HepG2 (cell line): ENCODE measurements around the gene RANBP3L. TPM values are rescaled to one million over a fixed set of nuclear protein-coding genes. Genes with fewer than 3 reads are reported as not detected.

Source experiments
- ATAC-seq: fragments of 200-7000 bp; cut with Tn5 transposase; 3 replicates; pipeline ENCODE4 v1.9.1; 2020; ENCODE audit warnings: mild to moderate bottlenecking, moderate library complexity
- BruUV-seq: library from RNA; stranded (reverse); fragments of 400-500 nt; replicated peaks from 2 replicates; lab custom pipeline; 2021; lab: Mats Ljungman, UMichigan
- CTCF ChIA-PET: fragments of 300-600 bp; formaldehyde crosslinking; extraction: SDS; loops from one replicate; lab custom pipeline; 2021; ENCODE audit warnings: low total read pairs, inconsistent platforms, low intra/inter-chr PET ratio; lab: Yijun Ruan, JAX
- POLR2A ChIA-PET: fragments of 350-600 bp; sonication (Branson Sonifier 250); formaldehyde crosslinking; loops from one replicate; lab custom pipeline; 2020; ENCODE audit warnings: antibody characterized with exemption, inconsistent platforms; lab: Yijun Ruan, JAX
- DNase-seq: peaks from one replicate; pipeline ENCODE4 v3.0.0-alpha.2; 2015; ENCODE audit warnings: low spot score
- FAIRE-seq: peaks from 3 replicates; lab custom pipeline; 2011; peaks lifted over from hg19 to GRCh38; lab: Jason Lieb, UNC
- H2AFZ ChIP-seq: one replicate; pipeline ENCODE4 v1.6.1; 2011; ENCODE audit warnings: low read length, inconsistent platforms
- H3K27ac ChIP-seq: fragments of 300-600 bp; 3 replicates; pipeline ENCODE4 v1.8.0; 2011; ENCODE audit warnings: mixed run types, mild to moderate bottlenecking, mixed read lengths, low read length, inconsistent platforms; ENCODE audit not compliant: insufficient read depth; ENCODE audit errors: extremely low read length
- H3K27me3 ChIP-seq, 2 experiments: fragments of 200-600 bp in 1 of 2; 2 replicates in 1 of 2; 3 replicates in 1 of 2; pipeline versions ENCODE4 v1.6.0 to v1.8.0; 2011; ENCODE audit warnings: low read length in 2 of 2, mild to moderate bottlenecking in 2 of 2, moderate library complexity in 2 of 2, inconsistent platforms in 1 of 2; ENCODE audit not compliant: insufficient read depth in 2 of 2, control insufficient read depth in 1 of 2
- H3K36me3 ChIP-seq, 2 experiments: fragments of 200-600 bp in 1 of 2; replicated peaks in 1 of 2; 2 replicates in 1 of 2; 3 replicates in 1 of 2; pipeline versions ENCODE4 v1.5.1 to v1.8.0; 2011; ENCODE audit warnings: low read length in 2 of 2, inconsistent platforms in 1 of 2; ENCODE audit not compliant: insufficient read depth in 2 of 2, control insufficient read depth in 1 of 2
- H3K4me1 ChIP-seq: 2 replicates; pipeline ENCODE4 v1.5.1; 2012; ENCODE audit warnings: low read length, inconsistent platforms; ENCODE audit not compliant: insufficient read depth
- H3K4me2 ChIP-seq: 2 replicates; pipeline ENCODE4 v1.6.0; 2011; ENCODE audit warnings: low read depth, low read length, inconsistent platforms
- H3K4me3 ChIP-seq, 3 experiments: fragments of 200-600 bp in 1 of 3; sonication (generic), shearing (Covaris generic) in 1 of 3; replicated peaks in 1 of 3; 2 replicates each; pipeline ENCODE4 v1.5.1; 2011 to 2016; ENCODE audit warnings: low read length in 3 of 3, inconsistent platforms in 2 of 3, low read depth in 2 of 3, mild to moderate bottlenecking in 2 of 3, control low read depth in 1 of 3, mixed read lengths in 1 of 3; ENCODE audit not compliant: insufficient read depth in 1 of 3
- H3K79me2 ChIP-seq: one replicate; pipeline ENCODE4 v1.6.1; 2011; ENCODE audit warnings: low read length, inconsistent platforms; ENCODE audit not compliant: insufficient read depth
- H3K9ac ChIP-seq: 2 replicates; pipeline ENCODE4 v1.6.0; 2011; ENCODE audit warnings: mild to moderate bottlenecking, low read depth, low read length, inconsistent platforms; ENCODE audit not compliant: insufficient read depth
- H3K9me3 ChIP-seq: 2 replicates; pipeline ENCODE4 v1.5.1; 2012; ENCODE audit warnings: mild to moderate bottlenecking, low read length
- H4K20me1 ChIP-seq: 2 replicates; pipeline ENCODE4 v1.6.0; 2011; ENCODE audit warnings: inconsistent platforms, mild to moderate bottlenecking, low read length, moderate library complexity; ENCODE audit not compliant: insufficient read depth
- ATF6 ChIP-seq: sonication (generic); formaldehyde crosslinking; conservative IDR thresholded peaks from 2 replicates; pipeline ENCODE4 v1.4.0; 2020; ENCODE audit warnings: missing genetic modification reagents
- CC2D1A ChIP-seq: sonication (generic); formaldehyde crosslinking; IDR thresholded peaks from 2 replicates; pipeline ENCODE4 v1.8.1; 2023; ENCODE audit warnings: mild to moderate bottlenecking, missing genetic modification reagents
- EP300 ChIP-seq, 3 experiments: sonication (generic) in 1 of 3; formaldehyde crosslinking in 1 of 3; IDR thresholded peaks; 2 replicates each; pipeline versions ENCODE4 v1.5.1 to v1.6.1; 2011 to 2020; ENCODE audit warnings: low read depth in 2 of 3, low read length in 2 of 3, borderline replicate concordance in 1 of 3, improper control_type of control experiment in 1 of 3, mild to moderate bottlenecking in 1 of 3, missing genetic modification reagents in 1 of 3, moderate library complexity in 1 of 3
- JUND ChIP-seq: sonication (generic); formaldehyde crosslinking; IDR thresholded peaks from 2 replicates; pipeline ENCODE4 v1.8.0; 2022; ENCODE audit warnings: mild to moderate bottlenecking, missing genetic modification reagents
- POGK ChIP-seq: sonication (generic); formaldehyde crosslinking; conservative IDR thresholded peaks from 2 replicates; pipeline ENCODE4 v1.8.0; 2022; ENCODE audit warnings: mild to moderate bottlenecking, moderate library complexity, missing genetic modification reagents
- SNAPC2 ChIP-seq: sonication (generic); formaldehyde crosslinking; IDR thresholded peaks from 2 replicates; pipeline ENCODE4 v1.8.1; 2022; ENCODE audit warnings: mild to moderate bottlenecking, missing genetic modification reagents
- YEATS4 ChIP-seq: sonication (generic); formaldehyde crosslinking; IDR thresholded peaks from 2 replicates; pipeline ENCODE4 v1.4.0; 2020; ENCODE audit warnings: missing genetic modification reagents, borderline replicate concordance
- ZNF263 ChIP-seq: sonication (generic); formaldehyde crosslinking; IDR thresholded peaks from 2 replicates; pipeline ENCODE4 v1.4.0; 2020; ENCODE audit warnings: missing genetic modification reagents
- ZNF367 ChIP-seq: sonication (generic); formaldehyde crosslinking; IDR thresholded peaks from 2 replicates; pipeline ENCODE4 v1.4.0; 2020; ENCODE audit warnings: missing genetic modification reagents, borderline replicate concordance
- ZNF644 ChIP-seq: IDR thresholded peaks from 2 replicates; pipeline ENCODE4 v1.6.1; 2016; ENCODE audit warnings: low read depth
- ZNF652 ChIP-seq: IDR thresholded peaks from 2 replicates; pipeline ENCODE4 v1.6.1; 2016; ENCODE audit warnings: low read depth, borderline replicate concordance
- ZNF674 ChIP-seq: sonication (generic); formaldehyde crosslinking; IDR thresholded peaks from 2 replicates; pipeline ENCODE4 v1.5.0; 2020; ENCODE audit warnings: low read depth, mild to moderate bottlenecking, missing genetic modification reagents
- ZNF687 ChIP-seq: sonication (generic); formaldehyde crosslinking; IDR thresholded peaks from 2 replicates; pipeline ENCODE4 v1.5.1; 2020; ENCODE audit warnings: mild to moderate bottlenecking, missing genetic modification reagents, moderate library complexity
- ZNF775 ChIP-seq: sonication (generic); formaldehyde crosslinking; IDR thresholded peaks from 2 replicates; pipeline ENCODE4 v1.4.0; 2020; ENCODE audit warnings: missing genetic modification reagents, mild to moderate bottlenecking, moderate library complexity, borderline replicate concordance
- WGBS: methylation state at CpG from one replicate; pipeline ENCODE4 v1.1.6; 2017; ENCODE audit warnings: low lambda C conversion rate; 5-methylcytosine and 5-hydroxymethylcytosine counted together
- in situ Hi-C: cut with HindIII; loops from 2 replicates; pipeline ENCODE4 v1.10.0; 2017; ENCODE audit warnings: low pct_unique_long_range_greater_than_20kb; ENCODE audit not compliant: extremely low pct_ligation_motif_present
- intact Hi-C: fragments of 100-400 bp; cut with micrococcal nuclease; formaldehyde crosslinking; loops from one replicate; pipeline ENCODE4 v1.10.0; 2022; ENCODE audit not compliant: unreplicated experiment
- polyA plus RNA-seq, 8 experiments: library from polyadenylated mRNA; depleted of rRNA in 3 of 8; stranded (reverse) in 7 of 8; unstranded in 1 of 8; fragments of >200 nt; fragmentation: Illumina TruSeq in 4 of 8; extraction: Trizol in 4 of 8; gene quantifications; 2 replicates each; pipeline versions ENCODE4 v1.2.1 to v1.2.3, GENCODE V29; 2011 to 2016; ENCODE audit warnings: low read depth in 4 of 8, missing spikeins in 1 of 8, mixed read lengths in 1 of 8; ENCODE audit not compliant: insufficient read depth in 1 of 8
- total RNA-seq, 5 experiments: library from RNA; depleted of rRNA; stranded (reverse); fragments of >200 nt; fragmentation: Illumina TruSeq; extraction: Trizol; gene quantifications; 2 replicates each; pipeline ENCODE4 v1.2.3, GENCODE V29; 2016; ENCODE audit warnings: low read depth in 1 of 5

The RANBP3L gene
- total and polyA plus RNA-seq, 2 of the 13 experiments (the other 11 are each of a cell fraction or from before 2014, with no cell fraction given): 0.09 TPM; not detected in 1

DNA sequence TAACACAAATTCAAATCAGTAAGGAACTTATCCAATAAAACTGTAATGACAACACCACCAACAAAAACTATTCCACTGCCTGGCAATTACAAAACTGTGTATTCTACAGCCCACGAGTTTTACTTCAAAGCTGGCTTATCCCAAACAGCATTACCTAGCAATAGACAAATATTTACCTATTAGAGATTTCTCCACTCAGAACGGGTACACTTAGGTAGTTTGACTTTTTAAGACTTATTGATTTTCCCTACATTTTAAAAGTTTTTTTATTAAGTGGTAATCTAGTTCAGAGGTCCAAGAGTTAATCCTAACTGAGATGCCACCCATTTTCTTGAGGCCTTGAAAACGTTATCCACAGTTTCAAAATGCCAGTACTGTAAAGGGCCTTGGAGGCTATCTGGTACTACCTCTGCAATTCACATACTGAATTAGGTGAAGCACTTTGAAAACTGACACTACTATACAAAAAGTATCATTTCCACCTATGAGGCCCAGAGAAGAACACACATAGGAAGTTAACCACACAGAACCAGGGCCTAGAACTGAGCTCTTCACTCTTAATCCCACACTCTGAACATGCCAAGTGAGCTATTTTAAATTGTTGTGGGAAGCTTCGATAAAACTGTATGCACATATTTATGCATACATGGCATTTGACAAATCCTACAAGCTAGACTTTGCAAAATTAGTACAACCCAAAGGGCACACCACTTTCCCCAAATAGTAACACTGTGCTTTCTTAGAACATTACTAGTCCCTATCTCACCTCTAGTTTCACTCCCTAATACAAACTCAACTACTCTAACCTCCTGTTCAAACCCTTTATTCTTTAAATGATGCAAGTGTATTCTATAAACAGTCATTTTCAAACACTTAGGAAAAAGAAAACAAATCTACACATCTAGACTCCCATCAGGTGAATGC is 62.1 kb downstream of the RANBP3L start:
- POLR2A ChIA-PET: interaction anchor here (1.0 to 5.3 kb wide), 5 partner anchors 10 to 100 kb away, joined by 3 to 68 read pairs (median 11); partner anchors contain the start of genes LMBRD2 and SKP2
- peak overlapping the region; percentile 83 for H3K4me2 ChIP-seq
- peak; percentile 18 for FAIRE-seq
- TF ChIP-seq JUND (CRISPR knock-in tag) (no peak), ZNF775 (no peak), ZNF367 (CRISPR knock-in tag) (no peak), ATF6 (CRISPR knock-in tag) (no peak), POGK (CRISPR knock-in tag) (no peak), ZNF652 (CRISPR knock-in tag) (peak; percentile 88), SNAPC2 (CRISPR knock-in tag) (no peak), EP300 (IDR thresholded peaks at IDR 0.05; ENCODE audit: low read depth in 2 of 2, low read length in 2 of 2) (peak; percentile 72 to 95; a peak in 3 of 4 replicates), EP300 (CRISPR knock-in tag; IDR thresholded peaks at IDR 0.05; ENCODE audit: borderline replicate concordance) (no peak; the same call in 1 of the 2 replicates), CC2D1A (CRISPR knock-in tag) (no peak), ZNF687 (CRISPR knock-in tag) (no peak), ZNF644 (no peak), ZNF263 (no peak), YEATS4 (CRISPR knock-in tag) (peak; percentile 43; the same call in 1 of the 2 replicates), ZNF674 (CRISPR knock-in tag) (no peak)

More for the DNA sequence above, 62.1 kb downstream of the RANBP3L start:
- WGBS: 0% methylated on average over 4 of the region's 4 CpGs
- no peaks in the 10 kb centered on the region for H3K27me3 ChIP-seq
- TSS peak; percentile 53 for BruUV-seq
- H3K9ac ChIP-seq: peak overlapping the region; percentile 98
- no peaks in the 10 kb centered on the region for H4K20me1 ChIP-seq
- H3K27ac ChIP-seq: peak overlapping the region; percentile 95
- H3K9me3 ChIP-seq: no peaks in the 10 kb centered on the region
- H3K4me1 ChIP-seq: peaks cover 59% of the 10 kb centered on the region
- H3K36me3 ChIP-seq: no peaks in the 10 kb centered on the region
- CTCF ChIA-PET: no interaction called here
- intact Hi-C loops: no loop called here
- H3K79me2 ChIP-seq: peaks cover 55% of the 10 kb centered on the region
- DNase-seq (peak; percentile 84), ATAC-seq (peak; percentile 42)
- in situ Hi-C loops: no loop called here
- no peak overlapping the region for H2AFZ ChIP-seq
- H3K4me3 ChIP-seq: peak overlapping the region; percentile 76 to 93 (median 88); a peak in 5 of 6 replicates
